NCI-H1694 (cell line): ENCODE data around the gene LORICRIN.
"Not testable (repeated sequence)": the region's sequence is repeated elsewhere in the genome, so short reads cannot be mapped to it uniquely, and the experiment has no call there.

Source experiments
- DNase-seq: peaks from one replicate; lab custom pipeline; 2025; lab: John Stamatoyannopoulos, UW

LORICRIN gene, protein sequence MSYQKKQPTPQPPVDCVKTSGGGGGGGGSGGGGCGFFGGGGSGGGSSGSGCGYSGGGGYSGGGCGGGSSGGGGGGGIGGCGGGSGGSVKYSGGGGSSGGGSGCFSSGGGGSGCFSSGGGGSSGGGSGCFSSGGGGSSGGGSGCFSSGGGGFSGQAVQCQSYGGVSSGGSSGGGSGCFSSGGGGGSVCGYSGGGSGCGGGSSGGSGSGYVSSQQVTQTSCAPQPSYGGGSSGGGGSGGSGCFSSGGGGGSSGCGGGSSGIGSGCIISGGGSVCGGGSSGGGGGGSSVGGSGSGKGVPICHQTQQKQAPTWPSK

DNA sequence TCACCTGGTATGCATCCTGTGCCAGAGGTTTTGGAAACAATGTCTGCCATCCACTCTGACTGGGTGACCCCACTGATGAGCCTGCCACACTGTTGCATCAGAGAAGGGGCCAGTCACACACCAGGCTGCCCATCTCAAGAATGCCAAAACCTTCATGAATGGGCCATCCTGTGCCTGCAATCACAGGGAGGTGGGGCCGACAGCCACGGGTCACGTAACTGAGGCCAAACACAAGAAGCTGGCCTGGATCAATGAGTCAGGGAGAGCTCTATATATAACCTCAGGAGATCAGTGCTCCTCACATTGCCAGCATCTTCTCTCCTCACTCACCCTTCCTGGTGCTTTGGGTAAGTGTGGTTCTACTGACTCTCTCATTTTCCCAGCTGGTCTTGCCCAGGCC, at the start of gene LORICRIN:
Gene LORICRIN, plus strand, starts transcription at position 301 of the 400 bp plus-strand sequence. CDS start 1,263 bp downstream, outside the sequence.
- no peak for DNase-seq

DNA sequence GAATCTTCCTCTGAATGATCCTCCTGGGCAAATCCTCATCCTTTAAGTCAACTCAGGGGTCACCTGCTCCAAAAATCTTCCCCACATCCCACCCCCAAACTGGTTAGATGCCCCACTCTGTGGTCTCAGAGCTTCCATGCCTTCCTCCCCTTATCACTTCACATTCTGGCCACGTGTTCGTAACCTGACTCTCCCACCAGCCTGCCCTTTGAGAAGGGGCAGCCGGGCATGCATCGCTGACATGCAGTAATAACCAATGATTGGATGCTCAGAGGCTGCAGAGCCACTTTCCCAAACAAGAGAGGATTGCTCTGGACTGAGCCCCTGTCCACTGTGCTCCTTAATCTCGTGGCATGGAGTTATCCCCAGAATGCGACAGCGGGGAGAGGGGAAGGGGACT, 49.3 kb upstream of the LORICRIN start:
- no peak for DNase-seq

DNA sequence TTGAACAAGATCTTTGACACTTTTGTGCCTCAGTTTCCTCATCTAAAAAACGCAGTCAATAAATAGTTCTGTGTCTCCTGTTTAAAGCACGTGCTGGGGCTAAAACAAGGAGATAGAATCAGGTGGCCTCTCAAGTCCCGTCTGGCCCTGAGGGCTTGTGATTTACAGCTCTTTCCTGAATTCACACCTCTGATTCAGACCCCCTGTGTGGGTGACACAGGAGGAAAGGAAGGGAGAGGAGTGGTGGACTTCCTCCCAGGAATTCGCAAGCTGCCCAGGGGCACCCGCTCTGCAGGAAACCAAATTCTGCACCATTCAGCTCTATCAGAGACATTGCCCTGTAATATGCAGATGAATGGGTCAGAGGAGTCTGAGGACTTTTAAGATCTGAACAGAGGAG, 47.3 kb upstream of the LORICRIN start:
- no peak for DNase-seq

DNA sequence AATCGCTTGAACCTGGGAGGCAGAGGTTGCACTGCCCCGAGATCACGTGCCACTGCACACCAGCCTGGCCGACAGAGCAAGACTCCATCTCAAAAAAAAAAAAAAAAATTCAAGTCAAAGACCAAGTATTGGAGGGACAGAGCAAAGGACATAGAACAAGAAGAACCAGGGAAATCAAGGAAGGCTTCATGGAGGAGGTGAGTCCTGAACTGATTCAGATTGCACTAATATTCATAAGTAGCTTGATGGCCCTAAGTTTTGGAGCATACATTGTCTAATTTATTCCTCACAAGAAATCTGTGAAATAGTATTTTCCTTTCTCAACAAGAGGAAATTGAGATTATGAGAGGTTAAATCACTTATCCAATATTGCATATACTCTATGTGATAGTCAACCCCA, 46.0 kb upstream of the LORICRIN start:
- DNase-seq = no peak

DNA sequence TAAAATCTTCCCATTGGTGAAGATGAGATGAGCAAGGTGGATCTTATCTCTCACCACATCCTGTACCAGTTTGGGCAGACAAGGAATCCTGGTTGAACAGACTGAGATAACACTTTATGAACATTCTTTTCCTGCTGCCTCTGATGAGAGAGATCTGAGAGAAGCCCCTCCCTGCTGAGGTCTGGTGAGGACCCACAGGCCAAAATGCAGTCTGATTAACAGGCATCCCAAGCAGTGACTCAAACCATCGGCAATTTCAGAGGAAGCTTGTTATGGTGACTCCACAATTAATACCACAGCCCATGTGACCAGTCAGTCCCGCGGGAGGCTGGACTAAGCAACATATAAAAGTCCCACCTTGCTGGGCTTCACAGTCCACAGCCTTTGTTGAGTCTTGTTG, 42.3 kb upstream of the LORICRIN start, which contains the start of gene PRR9:
Gene PRR9, plus strand, starts transcription at position 373 of the 400 bp plus-strand sequence. CDS start 561 bp downstream, outside the sequence.
- DNase-seq = no peak

DNA sequence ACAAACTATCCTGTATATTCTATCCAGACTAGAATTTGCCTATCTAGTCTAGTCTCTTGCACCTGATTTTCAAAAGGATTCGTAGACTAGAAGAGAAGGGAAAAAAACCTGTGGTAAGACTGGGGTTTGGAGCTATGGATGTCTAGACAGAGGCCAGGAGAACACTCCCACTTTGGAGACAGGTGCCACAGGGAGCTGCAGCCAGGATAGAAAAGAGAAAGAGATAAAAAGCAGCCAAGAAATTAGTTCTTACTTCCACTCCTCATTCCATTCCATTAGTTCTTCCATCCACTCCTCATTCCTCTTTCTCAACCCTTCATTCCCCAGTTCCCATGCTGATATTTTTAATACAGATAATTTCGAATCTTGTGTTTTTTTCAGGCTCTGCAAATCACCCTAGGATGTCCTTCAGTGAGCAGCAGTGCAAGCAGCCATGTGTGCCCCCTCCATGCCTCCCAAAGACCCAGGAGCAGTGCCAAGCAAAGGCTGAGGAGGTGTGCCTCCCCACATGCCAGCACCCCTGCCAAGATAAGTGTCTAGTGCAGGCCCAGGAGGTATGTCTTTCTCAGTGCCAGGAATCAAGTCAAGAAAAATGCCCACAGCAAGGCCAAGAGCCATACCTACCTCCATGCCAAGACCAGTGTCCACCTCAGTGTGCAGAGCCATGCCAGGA, 41.6 kb upstream of the LORICRIN start:
- DNase-seq = no peak

DNA sequence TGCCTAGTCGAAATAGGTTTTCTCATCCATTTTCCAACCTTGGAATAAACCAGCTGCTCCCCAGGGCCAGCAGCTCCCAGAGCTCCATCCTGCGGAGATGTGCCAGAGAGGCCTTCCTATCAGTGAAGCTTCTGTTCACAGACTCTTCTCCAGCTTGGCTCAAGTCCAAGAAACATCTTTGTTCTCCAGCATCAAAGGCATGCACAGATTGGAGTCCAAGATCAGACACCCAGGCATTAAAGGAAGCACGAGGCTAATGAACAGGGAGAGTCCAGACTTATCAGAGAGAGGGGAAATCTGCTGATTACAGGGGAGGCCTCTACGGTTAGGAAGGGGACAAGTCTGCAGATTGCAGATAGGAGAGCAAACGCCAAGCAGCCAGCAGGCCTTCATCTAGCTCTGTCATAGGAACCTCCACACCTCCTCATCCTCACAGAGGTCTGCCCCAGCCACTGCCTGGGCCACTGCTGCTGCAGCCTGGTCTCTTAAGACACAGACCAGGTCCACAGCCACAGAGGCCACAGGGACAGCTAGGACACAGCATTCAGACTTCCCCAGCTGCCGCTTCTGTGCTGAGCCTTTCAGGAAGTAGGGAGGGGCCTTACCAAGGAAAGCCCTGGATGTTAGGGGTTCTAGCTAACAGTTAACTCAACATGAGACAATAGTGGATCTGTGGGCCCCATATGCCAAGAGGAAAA, 38.7 kb upstream of the LORICRIN start:
- DNase-seq = no peak

DNA sequence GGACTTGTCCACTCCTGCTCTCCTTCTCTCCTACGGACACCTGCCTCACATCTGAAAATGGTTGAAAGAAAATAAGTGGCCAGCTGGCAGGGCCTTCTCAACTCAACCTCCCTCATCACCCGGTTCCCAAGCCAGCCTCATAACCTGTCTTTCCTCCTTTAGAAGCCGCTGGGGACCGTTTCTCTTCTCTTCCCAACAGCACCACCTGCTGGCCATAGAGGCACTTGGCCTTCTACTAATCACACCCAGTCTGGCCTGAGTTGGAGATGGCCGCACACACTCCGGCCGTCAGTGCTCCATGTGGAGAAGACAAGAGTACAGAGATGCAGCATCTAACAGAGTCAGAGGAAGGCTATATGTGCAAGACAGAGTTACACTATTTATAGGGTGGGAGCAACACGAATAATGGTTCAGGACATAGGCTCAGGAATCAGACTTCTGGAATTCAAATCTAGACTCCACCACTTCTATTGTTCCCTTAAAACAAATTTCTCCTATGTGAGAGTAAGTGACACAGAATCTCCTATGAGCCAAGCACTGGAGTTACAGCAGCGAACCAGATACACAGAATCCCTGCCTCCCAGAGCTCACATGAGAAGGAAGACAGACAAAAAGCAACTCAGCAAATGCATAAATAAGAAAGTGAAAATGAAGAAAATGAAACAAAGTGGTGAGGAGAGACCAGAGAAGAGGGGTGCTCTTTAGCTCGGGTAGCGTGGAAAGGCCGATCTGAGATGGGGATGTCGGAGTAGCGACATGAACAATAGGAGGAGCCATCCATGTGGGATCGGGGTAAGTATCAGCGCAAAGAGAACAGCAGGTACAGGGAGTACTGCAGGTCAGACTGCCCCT, 36.2 kb upstream of the LORICRIN start:
- peak; percentile 75 for DNase-seq

DNA sequence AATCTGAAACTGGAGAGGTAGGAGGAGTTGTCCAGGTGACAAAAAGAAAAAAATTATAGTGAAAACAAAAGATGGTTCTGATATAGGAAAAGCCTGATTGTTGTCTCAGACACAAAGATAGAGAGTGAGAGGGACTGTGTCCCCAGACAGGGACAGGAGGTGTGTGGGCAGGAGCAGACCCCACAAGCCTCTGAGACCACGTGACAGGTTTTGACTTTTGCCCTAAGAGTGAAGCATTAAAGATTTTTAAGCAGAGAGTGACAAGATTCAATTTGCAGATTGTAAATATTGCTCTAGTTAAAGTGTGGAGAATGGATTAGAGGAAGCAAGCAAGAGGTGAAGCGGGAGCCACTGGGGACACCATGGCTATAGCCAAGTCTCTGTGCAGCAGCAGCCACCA, 31.7 kb upstream of the LORICRIN start:
- no peak for DNase-seq

DNA sequence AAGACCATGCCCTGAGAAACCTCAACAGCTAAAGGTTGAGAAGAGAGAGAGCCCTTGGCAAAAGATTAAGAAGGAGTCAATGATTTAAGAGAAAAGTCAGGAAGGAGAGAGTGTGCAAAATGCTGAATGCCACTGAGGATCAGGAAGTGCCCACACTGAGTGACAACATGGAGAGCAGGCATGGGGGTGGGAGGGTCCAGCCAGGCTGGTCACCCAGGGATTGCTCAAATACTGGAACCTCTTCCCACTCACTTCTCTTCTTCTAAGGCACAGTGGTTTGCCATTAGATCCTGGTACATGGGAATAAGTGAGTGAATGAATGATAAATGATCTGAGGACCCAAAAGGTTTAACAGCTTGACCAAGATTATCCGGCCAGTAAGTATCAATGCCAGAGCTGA, 31.0 kb upstream of the LORICRIN start:
- no peak for DNase-seq

DNA sequence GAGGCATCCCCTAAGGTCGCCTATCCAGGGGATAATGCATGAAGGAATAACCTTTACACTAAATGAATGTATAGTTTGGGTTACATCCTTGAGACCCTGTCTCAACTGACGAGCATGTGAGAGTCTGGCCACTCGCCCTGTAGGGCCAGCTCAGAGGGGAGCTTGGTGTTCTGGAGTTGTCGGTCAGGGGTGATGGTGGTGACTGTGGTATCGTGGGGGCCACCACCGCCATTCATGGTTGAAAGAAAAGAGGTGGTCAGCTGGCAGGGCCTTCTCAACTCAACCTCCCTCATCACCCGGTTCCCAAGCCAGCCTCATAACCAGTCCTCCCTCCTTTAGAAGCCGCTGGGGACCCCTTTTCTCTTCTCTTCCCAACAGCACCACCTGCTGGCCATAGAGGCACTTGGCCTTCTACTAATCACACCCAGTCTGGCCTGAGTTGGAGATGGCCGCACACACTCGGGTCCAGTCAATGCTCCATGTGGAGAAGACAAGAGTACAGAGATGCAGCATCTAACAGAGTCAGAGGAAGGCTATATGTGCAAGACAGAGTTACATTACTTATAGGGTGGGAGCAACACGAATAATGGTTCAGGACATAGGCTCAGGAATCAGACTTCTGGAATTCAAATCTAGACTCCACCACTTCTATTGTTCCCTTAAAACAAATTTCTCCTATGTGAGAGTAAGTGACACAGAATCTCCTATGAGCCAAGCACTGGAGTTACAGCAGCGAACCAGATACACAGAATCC, 30.2 kb upstream of the LORICRIN start:
- DNase-seq = not testable (repeated sequence)

DNA sequence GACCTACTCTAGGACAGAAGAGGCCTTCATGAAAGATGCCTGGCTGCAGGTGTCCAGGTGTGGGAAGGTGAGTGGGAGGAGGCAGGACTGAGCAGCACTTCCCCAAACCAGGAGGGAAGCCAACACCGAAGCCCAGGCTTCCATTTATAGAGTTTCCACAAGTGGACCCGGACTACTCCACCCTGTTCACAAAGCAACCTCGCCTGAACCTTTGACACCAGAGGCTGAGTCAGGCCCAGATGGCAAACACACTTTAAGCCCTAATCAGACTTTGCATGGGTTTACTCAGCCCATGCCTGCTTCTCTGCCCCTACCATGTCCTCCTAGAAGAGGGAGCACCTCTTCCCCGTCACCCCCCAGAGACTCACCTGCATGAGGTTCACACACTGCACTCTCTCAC, 28.1 kb upstream of the LORICRIN start:
- no peak for DNase-seq

DNA sequence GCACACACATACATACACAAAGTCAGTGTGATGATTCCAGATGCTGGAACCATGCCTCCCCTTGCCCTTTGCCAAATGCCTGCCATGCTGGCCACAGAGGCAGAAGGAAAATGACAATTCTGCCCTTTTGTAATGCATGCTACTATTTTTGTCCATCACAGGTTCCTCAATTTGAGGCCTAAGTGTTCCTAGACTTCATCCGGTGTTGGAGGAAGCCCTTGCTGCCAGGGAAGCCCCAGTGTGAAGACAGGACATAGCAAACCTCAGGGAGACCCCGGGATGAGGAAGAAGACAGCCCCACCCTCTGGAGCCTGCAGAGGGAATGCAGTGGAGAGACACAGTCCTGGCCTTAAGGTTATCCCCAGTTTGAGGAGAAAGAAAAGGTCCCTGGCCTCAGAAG, 27.7 kb upstream of the LORICRIN start:
- DNase-seq = no peak

DNA sequence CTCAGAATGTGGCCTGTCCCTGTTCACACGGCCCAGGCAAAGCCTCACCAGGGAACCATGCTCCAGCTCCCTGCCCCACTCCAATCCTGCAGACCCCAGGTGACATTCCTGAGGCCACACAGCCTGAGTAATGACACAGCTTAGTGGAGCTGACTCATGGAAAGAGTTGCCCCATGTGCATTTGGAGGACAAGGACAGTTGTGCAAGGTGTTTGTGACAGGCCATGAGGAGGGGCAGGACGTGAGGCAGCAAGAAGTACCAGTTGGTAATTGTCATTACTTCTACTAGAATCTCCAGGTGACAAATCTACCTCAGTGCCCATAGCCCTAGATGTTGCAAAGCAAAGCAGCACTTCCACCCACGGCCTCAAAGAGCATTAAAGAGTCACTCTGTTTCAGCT, 26.9 kb upstream of the LORICRIN start:
- no peak for DNase-seq

DNA sequence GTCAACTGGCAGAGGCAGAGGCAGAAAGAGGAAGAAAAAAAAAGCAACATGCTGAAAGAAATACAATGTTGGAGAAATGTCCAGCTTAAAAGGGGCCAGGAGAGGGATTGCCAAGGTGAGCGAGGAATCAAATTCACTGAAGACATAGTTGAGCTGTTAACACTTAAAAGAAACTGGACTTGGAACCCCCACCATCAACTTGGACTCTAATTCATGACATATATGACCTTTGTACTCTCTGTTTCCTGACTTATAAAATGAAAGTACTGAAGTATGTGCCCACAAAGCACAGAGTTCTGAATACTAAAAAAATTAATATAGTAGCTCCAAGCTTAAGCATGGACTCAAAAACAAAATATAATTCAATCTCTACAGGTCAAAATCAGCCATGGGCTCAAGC, 26.0 kb upstream of the LORICRIN start:
- DNase-seq = no peak

DNA sequence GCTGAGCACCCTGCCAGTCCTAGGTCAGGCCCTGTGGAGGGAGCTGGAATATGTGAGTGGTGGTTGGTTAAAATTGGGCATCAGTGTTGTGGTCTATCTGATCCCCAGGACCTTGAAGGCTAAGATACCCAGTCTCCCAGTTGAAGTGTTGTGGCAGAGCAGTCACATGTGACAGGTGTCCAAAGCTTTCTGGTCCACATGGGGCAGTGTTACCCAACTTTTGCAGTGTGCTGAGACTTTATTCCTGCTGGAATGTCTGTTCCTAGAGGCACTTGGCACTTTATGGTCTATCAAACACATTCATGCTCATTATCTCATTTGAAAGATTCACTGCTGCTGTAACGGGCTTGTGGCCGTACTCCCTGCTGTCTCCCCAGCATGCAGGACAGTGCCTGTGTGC, 21.0 kb upstream of the LORICRIN start:
- no peak for DNase-seq

DNA sequence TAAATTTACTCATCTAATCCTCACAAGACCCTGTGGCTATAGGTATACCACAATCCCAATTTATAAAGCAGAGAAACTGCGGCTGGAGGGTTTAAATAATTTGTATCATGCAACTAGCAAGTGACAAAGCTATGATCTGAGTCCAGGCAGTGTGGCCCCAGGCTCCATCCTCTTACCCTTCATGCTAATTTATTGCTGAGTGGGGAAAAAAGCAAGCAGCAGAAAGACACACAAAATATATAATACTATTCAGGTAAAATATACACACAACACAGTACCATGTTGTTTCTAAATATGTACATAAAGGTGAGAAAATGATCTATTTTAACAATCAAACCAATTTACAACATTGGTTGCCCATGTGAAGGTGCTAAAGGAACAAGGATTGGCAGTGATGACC, 17.3 kb upstream of the LORICRIN start:
- no peak for DNase-seq

DNA sequence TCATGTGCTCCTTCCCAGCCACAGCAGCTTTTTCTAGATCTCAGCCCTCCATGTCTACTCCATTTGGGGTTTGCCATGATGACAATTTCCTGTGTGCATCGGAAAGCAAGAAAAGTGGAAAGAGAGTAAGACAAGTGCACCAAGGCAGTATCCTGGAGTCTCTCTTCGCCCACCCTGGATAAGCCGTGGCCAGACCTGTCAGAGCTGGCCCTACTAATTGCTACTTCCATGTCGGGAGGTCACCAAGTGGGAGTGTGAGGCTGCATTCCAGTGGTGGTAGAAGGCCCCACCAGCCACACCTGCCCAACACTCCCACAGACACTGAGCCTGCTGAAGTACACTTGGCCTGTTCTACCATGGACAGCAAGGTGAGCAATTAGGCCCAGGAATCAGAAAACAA, 14.0 kb upstream of the LORICRIN start:
- DNase-seq = no peak

DNA sequence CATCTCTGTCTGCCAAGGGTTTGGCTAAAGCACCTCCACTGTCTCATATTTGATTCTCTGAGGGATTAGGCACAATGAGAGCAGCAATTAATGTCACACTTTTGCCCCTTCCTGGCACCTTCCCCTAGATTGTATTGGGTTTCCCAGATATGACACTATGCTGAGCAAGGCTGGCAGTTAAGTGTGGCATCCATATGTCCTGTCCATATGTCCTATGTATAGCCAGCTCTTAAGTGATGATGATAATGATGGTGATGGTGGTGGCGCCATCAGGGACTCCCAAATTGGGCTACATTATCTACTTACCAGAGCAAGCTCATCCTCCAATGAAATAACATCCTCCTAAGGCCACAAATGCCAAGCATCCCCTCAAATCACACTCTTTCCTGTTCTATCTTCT, 13.5 kb upstream of the LORICRIN start:
- DNase-seq = no peak

DNA sequence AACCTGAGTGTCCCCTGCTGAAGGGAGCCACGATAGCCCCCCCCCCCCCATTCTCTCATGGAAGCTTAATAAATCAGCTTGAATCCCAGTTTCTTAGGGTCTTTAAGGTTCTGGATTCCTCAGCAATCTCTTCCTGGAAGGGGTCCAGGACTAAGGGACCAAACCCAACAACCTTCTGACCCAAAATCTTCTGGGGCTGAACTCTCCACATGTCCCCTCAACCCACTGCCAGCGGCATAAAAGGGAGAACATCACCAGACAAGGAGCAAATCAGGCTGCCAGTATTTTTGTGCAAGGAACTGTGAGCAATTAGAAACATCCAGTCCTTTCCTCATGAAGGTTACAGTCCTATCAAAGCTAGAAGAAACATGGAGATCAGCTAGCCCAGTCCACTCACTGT, 12.7 kb upstream of the LORICRIN start:
- DNase-seq = no peak

DNA sequence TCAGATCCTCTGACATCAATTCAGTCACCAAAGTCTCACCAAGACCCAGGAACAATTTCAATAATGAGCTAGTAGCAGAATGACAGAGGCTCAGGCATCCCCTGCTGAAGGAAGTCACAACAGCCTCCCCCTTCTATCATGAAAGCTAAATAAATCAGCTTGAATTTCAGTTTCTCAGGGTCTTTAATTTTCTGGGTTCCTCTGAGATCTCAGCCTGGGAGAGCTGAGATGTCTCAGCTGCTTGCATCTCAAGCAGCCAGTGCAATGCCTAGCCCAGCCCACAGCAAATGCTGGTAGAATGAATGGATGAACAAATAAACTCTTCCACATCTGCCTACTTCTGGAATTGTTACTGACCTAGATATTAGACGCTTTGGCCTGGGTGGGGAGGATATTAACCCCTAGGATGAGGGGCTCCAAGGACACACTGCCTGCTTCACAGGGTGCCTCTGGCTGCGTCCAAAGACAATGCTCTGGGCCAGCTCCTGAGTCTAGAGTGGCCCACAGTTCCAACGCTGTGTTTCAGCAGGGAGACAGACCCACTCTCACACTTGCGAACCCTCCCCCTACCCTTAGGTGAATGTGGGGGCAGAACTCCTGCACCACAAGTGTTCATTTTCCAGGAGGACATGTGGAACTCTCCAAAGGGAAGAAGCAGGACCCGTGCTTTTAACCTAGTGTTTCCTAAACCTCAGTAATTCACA, 11.2 kb upstream of the LORICRIN start:
- no peak for DNase-seq
